ENCODE data around the gene ZNF215.

ZNF215 gene

GRCh38 chr11:6919698-6920097 is 6.5 kb upstream of the ZNF215 start:
- TF ChIP-seq CTCF (IDR thresholded peaks at IDR 0.05; ENCODE audit: extremely low read depth, insufficient read depth, missing control alignments), result no peak
- in situ Hi-C loops (cut with MboI; ENCODE audit: low pct_unique_long_range_greater_than_20kb, low sequenced_read_pairs, unreplicated experiment), result no loop called here
- DNase-seq (ENCODE audit: low spot score), result no peak

- DNase-seq (ENCODE audit: low spot score), result no peak
- no peak for TF ChIP-seq CTCF (IDR thresholded peaks at IDR 0.05; ENCODE audit: extremely low read depth, insufficient read depth, missing control alignments)
- in situ Hi-C loops (cut with MboI; ENCODE audit: low pct_unique_long_range_greater_than_20kb, low sequenced_read_pairs, unreplicated experiment), result no loop called here
These were observed 5.5 kb upstream of the ZNF215 start, which contains the start of gene OR2D3 for GRCh38 chr11:6920702-6921101. Gene OR2D3, plus strand, starts transcription at chr11:6921002. Its CDS starts 0 bp downstream, at chr11:6921002.

- no peak for DNase-seq (ENCODE audit: low spot score)
- TF ChIP-seq CTCF (IDR thresholded peaks at IDR 0.05; ENCODE audit: extremely low read depth, insufficient read depth, missing control alignments), result no peak
- in situ Hi-C loops (cut with MboI; ENCODE audit: low pct_unique_long_range_greater_than_20kb, low sequenced_read_pairs, unreplicated experiment), result no loop called here
These were observed 1.1 kb upstream of the ZNF215 start for GRCh38 chr11:6925007-6925577.

- no peak for DNase-seq (ENCODE audit: low spot score)
These were observed 504 bp upstream of the ZNF215 start for GRCh38 chr11:6925636-6926207.

GRCh38 chr11:6927030-6927617 is 898 bp downstream of the ZNF215 start:
- in situ Hi-C loops (cut with MboI; ENCODE audit: low pct_unique_long_range_greater_than_20kb, low sequenced_read_pairs, unreplicated experiment), result no loop called here
- no peak for TF ChIP-seq CTCF (IDR thresholded peaks at IDR 0.05; ENCODE audit: extremely low read depth, insufficient read depth, missing control alignments)
- DNase-seq (ENCODE audit: low spot score), result peak; percentile 42

More at GRCh38 chr11:6925636-6926207, 504 bp upstream of the ZNF215 start:
- no peak for TF ChIP-seq CTCF (IDR thresholded peaks at IDR 0.05; ENCODE audit: extremely low read depth, insufficient read depth, missing control alignments)
- in situ Hi-C loops (cut with MboI; ENCODE audit: low pct_unique_long_range_greater_than_20kb, low sequenced_read_pairs, unreplicated experiment), result no loop called here

GRCh38 chr11:6928916-6929315 is 2.7 kb downstream of the ZNF215 start:
- TF ChIP-seq CTCF (IDR thresholded peaks at IDR 0.05; ENCODE audit: extremely low read depth, insufficient read depth, missing control alignments), result no peak
- in situ Hi-C loops (cut with MboI; ENCODE audit: low pct_unique_long_range_greater_than_20kb, low sequenced_read_pairs, unreplicated experiment), result no loop called here

More at GRCh38 chr11:6928916-6929315, 2.7 kb downstream of the ZNF215 start:
- DNase-seq (ENCODE audit: low spot score), result no peak

Measured in GM13977 (cell line).